ENCODE measurements around the gene PI4KA. TPM values are rescaled to one million over a fixed set of nuclear protein-coding genes. Genes with fewer than 3 reads are reported as not detected.
"Not testable (repeated sequence)": the region's sequence is repeated elsewhere in the genome, so short reads cannot be mapped to it uniquely, and the experiment has no call there.

PI4KA gene
- total and polyA plus RNA-seq, 2 donors (not counting 1 experiment from before 2014, with no cell fraction given): 26.4 to 40.6 TPM

DNA sequence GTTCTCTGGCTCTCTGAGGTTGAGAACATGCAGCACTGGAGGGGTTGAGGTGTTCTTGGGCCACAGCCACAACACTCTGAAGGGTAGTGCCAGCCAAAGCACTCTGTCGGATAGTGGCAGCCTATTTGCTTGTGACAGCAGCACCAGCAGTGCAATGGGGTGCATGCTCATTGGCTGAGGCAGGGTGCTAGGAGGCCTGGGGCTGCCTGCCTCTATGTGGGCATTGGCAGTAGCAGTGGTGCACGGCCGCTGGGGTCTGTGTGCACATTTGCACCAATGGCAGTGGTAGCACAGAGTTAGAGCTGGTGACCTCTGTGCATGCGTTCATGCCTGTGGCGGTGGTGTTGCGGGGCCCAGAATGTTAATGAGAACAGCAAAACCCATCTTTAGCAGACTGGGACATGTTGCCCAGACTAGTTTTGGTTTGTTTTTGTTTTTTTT is 25.4 kb downstream of the PI4KA start:
- Histone ChIP-seq H3K9ac (ENCODE audit: insufficient read depth, low read length) (no peak overlapping the region), H3K27me3 (ENCODE audit: control insufficient read depth, insufficient read depth, low read length) (no peaks in the 10 kb centered on the region), H3K36me3 (ENCODE audit: control insufficient read depth, insufficient read depth, low read length) (peaks cover 6% of the 10 kb centered on the region), H3K9me3 (ENCODE audit: control insufficient read depth, insufficient read depth, low read depth, low read length) (no peaks in the 10 kb centered on the region), H3K4me3 (replicated peaks in 1 of 4; ENCODE audit: control extremely low read depth in 1 of 4, insufficient read depth in 1 of 4, low read depth in 3 of 4, low read length in 4 of 4) (no peak overlapping the region), H3K4me1 (ENCODE audit: control insufficient read depth, extremely low read depth, insufficient read depth, low read length) (no peaks in the 10 kb centered on the region), H3K4me2 (ENCODE audit: extremely low read depth, insufficient read depth, low read length) (no peak overlapping the region), H4K20me1 (ENCODE audit: control insufficient read depth, extremely low read depth, insufficient read depth, low read length) (no peaks in the 10 kb centered on the region), H3K79me2 (ENCODE audit: control insufficient read depth, insufficient read depth, low read length) (peaks cover 3% of the 10 kb centered on the region), H2AFZ (ENCODE audit: low read length) (no peak overlapping the region), H3K27ac (ENCODE audit: insufficient read depth, low read length) (no peak overlapping the region)
- DNase-seq (ENCODE audit: low read depth in 2 of 2): no peak
- no peak for TF ChIP-seq EZH2 (IDR thresholded peaks at IDR 0.05; ENCODE audit: low read length, missing control alignments)
- TF ChIP-seq, protein P1, sequence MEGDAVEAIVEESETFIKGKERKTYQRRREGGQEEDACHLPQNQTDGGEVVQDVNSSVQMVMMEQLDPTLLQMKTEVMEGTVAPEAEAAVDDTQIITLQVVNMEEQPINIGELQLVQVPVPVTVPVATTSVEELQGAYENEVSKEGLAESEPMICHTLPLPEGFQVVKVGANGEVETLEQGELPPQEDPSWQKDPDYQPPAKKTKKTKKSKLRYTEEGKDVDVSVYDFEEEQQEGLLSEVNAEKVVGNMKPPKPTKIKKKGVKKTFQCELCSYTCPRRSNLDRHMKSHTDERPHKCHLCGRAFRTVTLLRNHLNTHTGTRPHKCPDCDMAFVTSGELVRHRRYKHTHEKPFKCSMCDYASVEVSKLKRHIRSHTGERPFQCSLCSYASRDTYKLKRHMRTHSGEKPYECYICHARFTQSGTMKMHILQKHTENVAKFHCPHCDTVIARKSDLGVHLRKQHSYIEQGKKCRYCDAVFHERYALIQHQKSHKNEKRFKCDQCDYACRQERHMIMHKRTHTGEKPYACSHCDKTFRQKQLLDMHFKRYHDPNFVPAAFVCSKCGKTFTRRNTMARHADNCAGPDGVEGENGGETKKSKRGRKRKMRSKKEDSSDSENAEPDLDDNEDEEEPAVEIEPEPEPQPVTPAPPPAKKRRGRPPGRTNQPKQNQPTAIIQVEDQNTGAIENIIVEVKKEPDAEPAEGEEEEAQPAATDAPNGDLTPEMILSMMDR (conservative IDR thresholded peaks at IDR 0.05 in 1 of 2, IDR thresholded peaks at IDR 0.05 in 1 of 2; ENCODE audit: low read depth in 1 of 2, low read length in 2 of 2): no peak

DNA sequence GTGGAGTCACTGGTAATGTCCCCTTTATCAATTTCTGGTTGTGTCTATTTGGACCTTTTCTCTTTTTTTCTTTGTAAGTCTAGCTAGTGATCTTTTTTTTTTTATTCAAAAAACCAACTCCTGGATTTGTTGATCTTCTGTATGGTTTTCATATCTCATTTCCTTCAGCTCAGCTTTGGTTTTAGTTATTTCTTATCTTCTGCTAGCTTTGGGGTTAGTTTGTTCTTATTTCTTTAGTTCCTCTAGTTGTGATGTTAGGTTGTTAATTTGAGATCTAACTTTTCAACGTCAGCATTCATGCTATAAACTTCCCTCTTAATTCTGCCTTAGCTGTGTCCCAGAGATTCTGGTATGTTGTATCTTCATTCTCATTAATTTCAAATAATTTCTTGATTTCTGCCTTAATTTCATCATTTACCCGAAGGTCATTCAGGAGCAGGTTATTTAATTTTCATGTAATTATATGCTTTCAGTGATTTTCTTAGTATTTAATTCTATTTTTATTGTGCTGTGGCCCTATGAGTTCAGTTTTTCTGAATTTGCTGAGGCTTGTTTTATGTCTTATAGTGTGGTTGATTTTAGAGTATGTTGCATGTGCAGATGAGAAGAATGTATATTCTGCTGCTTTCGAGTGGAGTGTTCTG is 29.0 kb downstream of the PI4KA start:
- Histone ChIP-seq H3K4me3 (replicated peaks in 1 of 4; ENCODE audit: control extremely low read depth in 1 of 4, insufficient read depth in 1 of 4, low read depth in 3 of 4, low read length in 4 of 4) (no peak overlapping the region), H3K9ac (ENCODE audit: insufficient read depth, low read length) (no peak overlapping the region), H4K20me1 (ENCODE audit: control insufficient read depth, extremely low read depth, insufficient read depth, low read length) (no peaks in the 10 kb centered on the region), H3K27me3 (ENCODE audit: control insufficient read depth, insufficient read depth, low read length) (no peaks in the 10 kb centered on the region), H3K4me1 (ENCODE audit: control insufficient read depth, extremely low read depth, insufficient read depth, low read length) (no peaks in the 10 kb centered on the region), H3K4me2 (ENCODE audit: extremely low read depth, insufficient read depth, low read length) (no peak overlapping the region), H2AFZ (ENCODE audit: low read length) (no peak overlapping the region), H3K27ac (ENCODE audit: insufficient read depth, low read length) (no peak overlapping the region), H3K79me2 (ENCODE audit: control insufficient read depth, insufficient read depth, low read length) (no peaks in the 10 kb centered on the region), H3K9me3 (ENCODE audit: control insufficient read depth, insufficient read depth, low read depth, low read length) (no peaks in the 10 kb centered on the region), H3K36me3 (ENCODE audit: control insufficient read depth, insufficient read depth, low read length) (peaks cover 6% of the 10 kb centered on the region)
- TF ChIP-seq, protein P1 (conservative IDR thresholded peaks at IDR 0.05 in 1 of 2, IDR thresholded peaks at IDR 0.05 in 1 of 2; ENCODE audit: low read depth in 1 of 2, low read length in 2 of 2): no peak
- TF ChIP-seq EZH2 (IDR thresholded peaks at IDR 0.05; ENCODE audit: low read length, missing control alignments): no peak
- DNase-seq (ENCODE audit: low read depth in 2 of 2): no peak

DNA sequence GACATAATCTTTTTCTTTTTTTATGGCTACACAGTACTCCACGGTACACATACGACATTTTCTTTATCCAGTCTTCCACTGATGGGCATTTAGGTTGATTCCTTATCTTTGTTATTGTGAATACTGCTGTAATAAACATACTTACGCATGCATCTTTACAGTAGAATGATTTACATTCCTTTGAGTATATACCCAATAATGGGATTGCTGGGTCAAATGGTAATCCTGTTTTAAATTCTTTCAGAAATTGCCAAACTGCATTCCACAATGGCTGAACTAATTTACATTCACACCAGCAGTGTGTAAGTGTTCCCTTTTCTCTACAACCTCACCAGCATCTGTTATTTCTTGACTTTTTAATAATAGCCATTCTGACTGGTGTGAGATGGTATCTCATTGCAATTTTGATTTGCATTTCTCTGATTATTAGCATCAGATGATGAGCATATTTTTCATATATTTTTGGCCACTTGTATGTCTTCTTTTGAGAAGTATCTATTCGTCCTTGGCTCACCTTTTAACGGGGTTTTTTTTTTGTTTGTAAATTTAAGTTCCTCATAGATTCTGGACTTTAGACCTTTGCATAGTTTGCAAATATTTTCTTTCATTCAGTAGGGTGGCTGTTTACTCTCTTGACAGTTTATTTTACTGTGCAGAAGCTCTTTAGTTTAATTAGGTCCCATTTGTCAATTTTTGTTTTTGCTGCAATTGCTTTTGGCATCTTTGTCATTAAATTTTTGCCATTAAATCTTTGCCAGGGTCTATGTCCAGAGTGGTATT is 32.0 kb downstream of the PI4KA start:
- H3K9ac ChIP-seq (ENCODE audit: insufficient read depth, low read length); DNase-seq (ENCODE audit: low read depth in 2 of 2); H3K4me2 ChIP-seq (ENCODE audit: extremely low read depth, insufficient read depth, low read length); H3K79me2 ChIP-seq (ENCODE audit: control insufficient read depth, insufficient read depth, low read length); H3K9me3 ChIP-seq (ENCODE audit: control insufficient read depth, insufficient read depth, low read depth, low read length); H3K27me3 ChIP-seq (ENCODE audit: control insufficient read depth, insufficient read depth, low read length); H2AFZ ChIP-seq (ENCODE audit: low read length); H3K36me3 ChIP-seq (ENCODE audit: control insufficient read depth, insufficient read depth, low read length); H3K27ac ChIP-seq (ENCODE audit: insufficient read depth, low read length); H3K4me1 ChIP-seq (ENCODE audit: control insufficient read depth, extremely low read depth, insufficient read depth, low read length); H3K4me3 ChIP-seq (replicated peaks in 1 of 4; ENCODE audit: control extremely low read depth in 1 of 4, insufficient read depth in 1 of 4, low read depth in 3 of 4, low read length in 4 of 4); H4K20me1 ChIP-seq (ENCODE audit: control insufficient read depth, extremely low read depth, insufficient read depth, low read length): not testable (repeated sequence)
